Caco-2 (cell line): Measurements from ENCODE around the gene PEX6. TPM values are rescaled to one million over a fixed set of nuclear protein-coding genes. Genes with fewer than 3 reads are reported as not detected.
"Not testable (repeated sequence)": the region's sequence is repeated elsewhere in the genome, so short reads cannot be mapped to it uniquely, and the experiment has no call there.

Experiments
- BruUV-seq: library from RNA; stranded (reverse); fragments of 400-500 nt; replicated peaks from 2 replicates; lab custom pipeline; 2021; lab: Mats Ljungman, UMichigan
- CTCF ChIA-PET: fragments of 300-600 bp; sonication (Branson Sonifier 250); formaldehyde crosslinking; loops from one replicate; lab custom pipeline; 2022; ENCODE audit warnings: antibody characterized with exemption; lab: Charles Lee
- POLR2A ChIA-PET: fragments of 300-600 bp; sonication (Branson Sonifier 250); formaldehyde crosslinking; loops from one replicate; lab custom pipeline; 2022; ENCODE audit warnings: antibody characterized with exemption; lab: Charles Lee
- DNase-seq, 2 experiments: peaks; one replicate each; pipeline versions ENCODE4 v3.0.0 to v3.0.0-alpha.2; 2020 to 2022
- H3K27me3 ChIP-seq: replicated peaks from 2 replicates; pipeline ENCODE4 v1.6.0; 2011; ENCODE audit warnings: low read length; ENCODE audit not compliant: control insufficient read depth, insufficient read depth
- H3K36me3 ChIP-seq: 2 replicates; pipeline ENCODE4 v1.5.1; 2011; ENCODE audit warnings: low read length; ENCODE audit not compliant: control insufficient read depth, insufficient read depth
- H3K4me1 ChIP-seq: fragments of 250-450 bp; sonication (Bioruptor Pico); 2 replicates; pipeline ENCODE4 v1.5.1; 2020; ENCODE audit warnings: mild to moderate bottlenecking
- H3K4me3 ChIP-seq: 2 replicates; pipeline ENCODE4 v1.5.1; 2011; ENCODE audit warnings: low read depth, mild to moderate bottlenecking, control low read depth, low read length
- H3K9me3 ChIP-seq: fragments of 250-450 bp; sonication (Bioruptor Pico); 2 replicates; pipeline ENCODE4 v1.5.1; 2020; ENCODE audit warnings: mild to moderate bottlenecking, moderate library complexity
- H3K27ac Mint-ChIP-seq: one replicate; pipeline ENCODE4 v1.8.0; 2022; ENCODE audit warnings: mixed read lengths; ENCODE audit not compliant: unreplicated experiment
- H3K27me3 Mint-ChIP-seq: one replicate; pipeline ENCODE4 v1.8.0; 2022; ENCODE audit warnings: mixed read lengths; ENCODE audit not compliant: insufficient read depth, unreplicated experiment
- H3K36me3 Mint-ChIP-seq: one replicate; pipeline ENCODE4 v1.8.0; 2022; ENCODE audit warnings: mild to moderate bottlenecking, mixed read lengths; ENCODE audit not compliant: insufficient read depth, unreplicated experiment
- H3K4me1 Mint-ChIP-seq: one replicate; pipeline ENCODE4 v1.8.0; 2022; ENCODE audit warnings: low read depth, mixed read lengths; ENCODE audit not compliant: unreplicated experiment
- H3K4me3 Mint-ChIP-seq: one replicate; pipeline ENCODE4 v1.8.0; 2022; ENCODE audit warnings: mild to moderate bottlenecking, moderate library complexity, mixed read lengths; ENCODE audit not compliant: unreplicated experiment
- H3K9me3 Mint-ChIP-seq: one replicate; pipeline ENCODE4 v1.8.0; 2022; ENCODE audit warnings: mixed read lengths; ENCODE audit not compliant: unreplicated experiment
- CTCF ChIP-seq, 2 experiments: fragments of 200-600 bp in 1 of 2; IDR thresholded peaks; 1 replicate in 1 of 2; 2 replicates in 1 of 2; pipeline versions ENCODE4 v1.5.1 to v1.8.0; 2011 to 2022; ENCODE audit warnings: antibody characterized with exemption in 1 of 2, control low read depth in 1 of 2, inconsistent platforms in 1 of 2, low read depth in 1 of 2, low read length in 1 of 2, mild to moderate bottlenecking in 1 of 2, moderate library complexity in 1 of 2; ENCODE audit not compliant: insufficient read depth in 1 of 2, severe bottlenecking in 1 of 2, unreplicated experiment in 1 of 2
- intact Hi-C: fragments of 100-400 bp; cut with micrococcal nuclease; formaldehyde crosslinking; loops from one replicate; pipeline ENCODE4 v1.10.0; 2022; ENCODE audit not compliant: unreplicated experiment
- total RNA-seq: library from RNA; stranded (reverse); gene quantifications from 2 replicates; pipeline ENCODE4 v1.2.3, GENCODE V29; 2022

The PEX6 gene
- total RNA-seq, 1 experiment from 2014 or later: 6.9 TPM

DNA sequence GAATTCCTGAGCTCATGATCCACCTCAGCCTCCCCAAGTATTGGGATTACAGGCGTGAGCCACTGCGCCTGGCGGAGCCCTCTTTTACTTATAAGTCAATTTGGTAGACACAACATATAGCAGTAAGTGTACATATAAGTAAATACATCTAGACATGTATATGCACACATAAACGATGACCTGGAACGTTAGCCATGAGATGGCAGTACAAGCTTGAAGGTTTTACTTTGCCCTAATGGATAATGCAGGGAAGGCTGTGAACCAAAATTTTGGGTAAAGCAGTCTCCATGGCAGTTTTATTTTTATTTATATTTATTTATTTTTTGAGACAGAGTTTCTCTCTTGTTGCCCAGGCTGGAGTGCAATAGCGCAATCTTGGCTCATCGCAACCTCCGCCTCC, 20.9 kb downstream of the PEX6 start:
- BruUV-seq: no TSS peak
- POLR2A ChIA-PET: no interaction called here
- no peak overlapping the region for H3K4me3 Mint-ChIP-seq
- no peak for TF ChIP-seq CTCF (IDR thresholded peaks at IDR 0.05; ENCODE audit: insufficient read depth in 1 of 2, low read depth in 1 of 2, low read length in 1 of 2, severe bottlenecking in 1 of 2, unreplicated experiment in 1 of 2)
- H3K4me3 ChIP-seq: no peak overlapping the region
- no peaks in the 10 kb centered on the region for H3K27me3 ChIP-seq
- H3K36me3 Mint-ChIP-seq: peaks cover 10% of the 10 kb centered on the region
- H3K27me3 Mint-ChIP-seq: no peaks in the 10 kb centered on the region
- no peak for DNase-seq
- CTCF ChIA-PET: interaction anchor here (0.6 kb wide), 1 partner anchor 13 kb away, joined by 5 read pairs; no protein-coding TSS in a partner anchor
- peaks cover 8% of the 10 kb centered on the region for H3K4me1 Mint-ChIP-seq
- H3K9me3 Mint-ChIP-seq: no peaks in the 10 kb centered on the region
- no peaks in the 10 kb centered on the region for H3K9me3 ChIP-seq
- H3K4me1 ChIP-seq: no peaks in the 10 kb centered on the region
- no peaks in the 10 kb centered on the region for H3K36me3 ChIP-seq
- intact Hi-C loops: no loop called here
- H3K27ac Mint-ChIP-seq: no peak overlapping the region

DNA sequence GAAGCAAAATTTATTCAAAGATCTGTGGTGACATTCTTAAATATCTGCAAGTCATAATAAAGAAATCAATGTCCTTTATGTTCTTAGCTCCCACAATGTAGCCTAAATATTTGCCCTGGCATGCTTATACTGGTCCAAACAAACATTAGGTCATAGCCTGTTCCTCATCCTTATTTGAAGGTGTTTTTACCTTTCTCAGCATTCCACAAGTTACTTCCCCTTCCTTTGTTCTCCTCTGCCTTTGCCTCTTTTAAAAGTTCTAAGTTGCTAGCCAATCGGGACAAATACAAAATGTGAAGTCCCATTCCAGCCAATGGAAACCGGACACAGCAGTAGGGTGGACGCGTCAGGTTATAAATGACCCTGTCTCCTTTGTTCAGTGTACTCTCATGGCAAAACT, 24.6 kb downstream of the PEX6 start:
- H3K4me3 ChIP-seq, H3K9me3 Mint-ChIP-seq, H3K36me3 Mint-ChIP-seq, H3K4me1 Mint-ChIP-seq, H3K9me3 ChIP-seq, BruUV-seq, POLR2A ChIA-PET, intact Hi-C loops, H3K27ac Mint-ChIP-seq, H3K4me1 ChIP-seq, H3K27me3 Mint-ChIP-seq, H3K4me3 Mint-ChIP-seq, H3K36me3 ChIP-seq, DNase-seq, H3K27me3 ChIP-seq: not testable (repeated sequence)
- CTCF ChIA-PET: interaction anchor here (0.6 kb wide), 1 partner anchor 532 kb away, joined by 3 read pairs; no protein-coding TSS in a partner anchor

- CTCF ChIA-PET: interaction anchor here (0.7 kb wide), 1 partner anchor 315 kb away, joined by 4 read pairs; no protein-coding TSS in a partner anchor
- H3K36me3 ChIP-seq: no peaks in the 10 kb centered on the region
- no peak for TF ChIP-seq CTCF (IDR thresholded peaks at IDR 0.05; ENCODE audit: insufficient read depth in 1 of 2, low read depth in 1 of 2, low read length in 1 of 2, severe bottlenecking in 1 of 2, unreplicated experiment in 1 of 2)
- no peaks in the 10 kb centered on the region for H3K9me3 ChIP-seq
- H3K4me1 ChIP-seq: no peaks in the 10 kb centered on the region
- BruUV-seq: no TSS peak
- intact Hi-C loops: no loop called here
- Mint-ChIP-seq H3K4me1 (no peaks in the 10 kb centered on the region), H3K4me3 (no peak overlapping the region), H3K36me3 (no peaks in the 10 kb centered on the region), H3K27ac (no peak overlapping the region), H3K9me3 (no peaks in the 10 kb centered on the region), H3K27me3 (no peaks in the 10 kb centered on the region)
- no peak for DNase-seq
- H3K27me3 ChIP-seq: no peaks in the 10 kb centered on the region
- POLR2A ChIA-PET: no interaction called here
- H3K4me3 ChIP-seq: no peak overlapping the region
These were observed 26.6 kb downstream of the PEX6 start for GRCh38 chr6:42952389-42952788.
